Measurements from ENCODE around the gene TNNC1.

TNNC1 gene

GRCh38 chr3:52437326-52438103, 16.3 kb downstream of the TNNC1 start:
- TF ChIP-seq CTCF (IDR thresholded peaks at IDR 0.05; ENCODE audit: insufficient read depth, low read depth, low read length, missing control alignments): no peak
- no peak overlapping the region for H3K4me3 ChIP-seq (ENCODE audit: low read depth, low read length)
- DNase-seq (ENCODE audit: low read depth): no peak

GRCh38 chr3:52436500-52437149, 17.2 kb downstream of the TNNC1 start:
- DNase-seq (ENCODE audit: low read depth): no peak
- H3K4me3 ChIP-seq (ENCODE audit: low read depth, low read length): no peak overlapping the region
- TF ChIP-seq CTCF (IDR thresholded peaks at IDR 0.05; ENCODE audit: insufficient read depth, low read depth, low read length, missing control alignments): no peak

- H3K4me3 ChIP-seq (ENCODE audit: low read depth, low read length): no peak overlapping the region
- DNase-seq (ENCODE audit: low read depth): no peak
- no peak for TF ChIP-seq CTCF (IDR thresholded peaks at IDR 0.05; ENCODE audit: insufficient read depth, low read depth, low read length, missing control alignments)
Measured at GRCh38 chr3:52435246-52436101, 18.4 kb downstream of the TNNC1 start.

- H3K4me3 ChIP-seq (ENCODE audit: low read depth, low read length): no peak overlapping the region
- TF ChIP-seq CTCF (IDR thresholded peaks at IDR 0.05; ENCODE audit: insufficient read depth, low read depth, low read length, missing control alignments): no peak
- DNase-seq (ENCODE audit: low read depth): no peak
Measured at GRCh38 chr3:52434491-52435115, 19.2 kb downstream of the TNNC1 start.

- DNase-seq (ENCODE audit: low read depth): no peak
- no peak overlapping the region for H3K4me3 ChIP-seq (ENCODE audit: low read depth, low read length)
- TF ChIP-seq CTCF (IDR thresholded peaks at IDR 0.05; ENCODE audit: insufficient read depth, low read depth, low read length, missing control alignments): no peak
Measured at GRCh38 chr3:52433996-52434479, 19.8 kb downstream of the TNNC1 start.

- H3K4me3 ChIP-seq (ENCODE audit: low read depth, low read length): no peak overlapping the region
- no peak for DNase-seq (ENCODE audit: low read depth)
- no peak for TF ChIP-seq CTCF (IDR thresholded peaks at IDR 0.05; ENCODE audit: insufficient read depth, low read depth, low read length, missing control alignments)
Measured at GRCh38 chr3:52433328-52433995, 20.4 kb downstream of the TNNC1 start.
